Iris pigment epithelial cell (primary cell): ENCODE measurements around the gene TEAD1.
"Not testable (repeated sequence)": the region's sequence is repeated elsewhere in the genome, so short reads cannot be mapped to it uniquely, and the experiment has no call there.

ENCODE experiments used
- DNase-seq: peaks from one replicate; pipeline ENCODE4 v3.0.0-alpha.2; 2011; ENCODE audit warnings: low read depth

TEAD1 gene

DNA sequence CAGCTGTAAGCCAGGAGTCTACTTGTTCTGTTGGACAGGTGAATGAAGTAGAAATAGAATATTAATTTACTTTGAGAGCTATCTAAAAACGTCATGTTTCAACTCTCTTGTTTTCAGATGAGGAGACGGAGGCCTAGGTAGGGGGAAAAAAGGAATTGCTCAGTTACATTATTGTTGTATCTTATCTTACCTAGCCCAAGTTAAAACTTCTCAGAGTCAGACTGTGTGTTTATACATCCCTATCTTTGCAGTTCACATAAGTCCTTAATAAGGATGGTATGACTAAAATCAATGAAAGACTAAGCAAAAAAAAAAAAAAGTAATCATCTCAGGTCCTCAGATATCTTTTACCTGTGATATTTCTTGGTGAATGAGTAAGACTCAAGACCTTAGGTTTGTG lies 62.8 kb downstream of the TEAD1 start:
- no peak for DNase-seq

DNA sequence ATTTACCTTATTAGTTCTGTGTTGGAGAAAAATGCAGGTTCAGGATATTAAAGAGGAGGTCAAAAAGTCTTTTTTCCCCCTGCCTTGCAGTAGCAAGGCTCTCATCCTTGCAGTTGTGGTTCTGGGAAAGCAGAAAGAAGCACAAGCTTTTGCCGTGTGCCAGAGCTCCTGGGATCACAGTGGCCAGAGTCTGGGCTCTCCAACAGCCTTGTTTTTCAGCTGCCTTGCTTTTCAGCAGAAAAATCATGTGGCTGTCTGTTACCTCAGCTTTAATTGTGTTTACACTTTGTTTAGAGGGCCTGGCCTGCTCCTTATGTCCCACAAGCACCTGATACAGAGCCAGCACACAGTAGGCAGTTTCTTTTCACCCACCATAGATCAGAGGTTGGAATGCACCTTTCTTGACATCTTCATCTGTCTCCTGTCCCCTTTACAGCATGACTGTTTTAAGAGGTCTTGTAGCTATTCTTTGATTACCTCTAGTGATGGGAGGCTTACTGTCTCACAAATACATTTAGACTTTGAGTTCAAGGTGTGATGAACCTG lies 67.5 kb downstream of the TEAD1 start:
- no peak for DNase-seq

DNA sequence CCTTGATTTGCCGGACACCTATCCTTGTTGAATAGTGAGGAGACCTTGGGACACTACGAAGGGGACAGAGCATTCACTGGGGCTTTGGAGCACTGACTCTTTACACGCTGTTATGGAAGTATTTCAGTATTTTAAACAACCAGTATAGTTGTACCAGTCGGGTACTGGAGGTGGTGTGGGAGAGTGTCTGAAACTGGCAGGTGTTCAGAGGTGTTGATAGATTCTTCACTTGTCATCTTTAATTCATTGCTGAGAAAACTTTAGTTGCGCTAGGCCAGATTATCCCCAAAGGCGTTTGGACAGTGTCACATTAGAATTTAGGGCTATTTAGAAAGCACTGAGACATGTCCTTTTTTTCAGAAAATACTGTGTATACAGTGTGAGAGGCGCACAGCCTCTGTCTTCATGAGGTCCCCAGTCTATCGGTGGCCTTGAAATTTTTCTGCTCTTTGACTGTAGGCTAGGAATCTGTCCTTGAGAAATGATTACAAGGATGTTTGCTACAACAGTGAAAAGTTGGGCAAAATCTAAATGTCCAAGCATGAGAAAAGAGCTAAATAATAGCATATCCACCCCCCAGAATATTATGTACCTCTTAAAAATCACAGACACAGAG lies 69.7 kb downstream of the TEAD1 start:
- DNase-seq = no peak

- DNase-seq = no peak
These were observed 70.7 kb downstream of the TEAD1 start for GRCh38 chr11:12744826-12745502.

GRCh38 chr11:12745787-12746186 lies 71.6 kb downstream of the TEAD1 start:
- DNase-seq = no peak

GRCh38 chr11:12746593-12747097 lies 72.4 kb downstream of the TEAD1 start:
- peak; percentile 94 for DNase-seq

DNA sequence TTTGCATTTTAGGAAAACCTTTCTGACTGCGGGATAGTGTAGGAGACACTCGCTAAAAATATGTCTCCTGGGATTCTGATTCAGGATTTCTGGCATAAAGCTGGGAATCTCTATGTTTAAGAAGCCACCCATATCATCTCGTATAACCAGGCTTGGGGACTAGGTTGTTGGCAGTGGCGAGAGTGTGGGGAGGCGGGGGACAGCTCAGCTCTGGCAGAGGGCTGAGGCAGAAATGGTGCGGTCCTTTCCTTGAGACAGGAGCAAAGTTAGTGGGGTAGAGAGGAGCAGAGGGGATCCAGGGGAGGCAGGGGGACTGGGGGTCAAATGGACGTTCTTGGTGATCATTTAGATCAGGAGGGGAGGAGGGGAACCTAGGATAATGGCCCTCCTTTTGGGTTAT lies 74.3 kb downstream of the TEAD1 start:
- DNase-seq = no peak

DNA sequence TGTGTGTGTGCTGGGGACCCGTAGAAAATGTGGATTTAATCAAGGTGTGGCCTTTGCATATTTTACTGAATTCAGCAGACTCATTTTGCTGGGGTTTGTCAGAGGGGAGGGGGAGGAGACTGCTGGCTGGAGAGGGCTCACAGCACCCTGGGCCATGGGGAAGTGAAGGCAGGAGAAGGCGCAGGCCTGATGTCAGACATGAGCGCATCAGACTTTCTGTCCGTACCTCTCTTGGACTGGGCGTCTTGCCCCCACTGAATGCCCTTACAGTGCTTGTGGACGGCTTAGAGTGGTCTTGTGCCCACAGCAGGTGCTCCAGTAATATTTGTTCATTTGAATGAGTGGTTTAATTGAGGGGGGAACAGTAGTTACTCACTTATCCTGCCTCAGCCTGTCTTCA lies 75.2 kb downstream of the TEAD1 start:
- no peak for DNase-seq

GRCh38 chr11:12750181-12750580 lies 76.0 kb downstream of the TEAD1 start:
- DNase-seq = no peak

- DNase-seq = no peak
These were observed 78.8 kb downstream of the TEAD1 start for GRCh38 chr11:12752868-12753524.

DNA sequence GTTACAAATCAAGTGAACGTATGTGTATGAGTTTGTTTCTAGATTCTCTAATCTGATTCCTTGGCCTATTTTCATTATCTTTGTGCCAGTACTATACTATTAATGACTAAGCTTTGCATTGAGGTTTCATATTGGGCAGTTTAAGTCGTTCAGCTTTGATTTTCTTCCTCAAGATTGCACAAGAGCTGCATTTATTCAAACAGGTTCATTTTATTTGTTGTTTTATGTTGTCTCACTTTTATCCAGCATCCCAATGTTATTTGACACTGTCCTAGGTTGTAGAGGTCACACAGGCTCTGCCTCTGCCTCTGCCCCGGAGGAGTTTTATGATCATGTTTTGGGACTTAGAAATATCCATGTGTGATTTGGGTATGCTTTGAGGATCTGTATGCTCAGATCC lies 79.8 kb downstream of the TEAD1 start:
- no peak for DNase-seq

DNA sequence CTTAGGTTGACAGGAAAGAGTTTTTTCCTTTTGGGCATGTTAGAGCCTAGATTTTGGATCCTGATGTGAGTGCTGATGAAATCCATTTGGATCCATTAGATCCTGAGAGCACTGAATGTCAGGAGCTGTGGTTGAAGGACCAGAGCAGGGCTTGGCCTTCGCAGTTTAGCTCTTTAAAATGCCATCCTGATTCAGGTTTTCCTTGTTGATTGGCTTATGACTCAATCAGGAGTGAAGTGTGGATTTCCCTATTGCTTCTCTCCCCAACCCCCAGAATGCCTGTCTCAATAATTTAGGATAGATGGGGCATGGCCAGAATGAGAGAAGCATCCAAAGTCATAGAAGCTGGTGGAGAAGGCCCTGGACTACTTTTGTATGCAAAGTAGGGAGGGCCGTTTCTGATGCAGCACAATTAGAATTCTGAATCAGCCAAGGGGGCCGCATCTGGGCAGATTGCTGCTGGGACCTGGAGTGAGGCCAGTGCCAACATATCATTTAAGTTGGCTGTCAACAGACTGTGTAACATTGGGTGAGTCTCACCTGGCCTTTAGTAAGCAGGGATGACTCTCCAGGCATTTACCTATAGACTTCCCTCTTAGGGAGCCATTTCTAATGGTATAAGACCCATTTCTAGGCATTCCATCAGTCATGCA lies 80.5 kb downstream of the TEAD1 start:
- no peak for DNase-seq

DNA sequence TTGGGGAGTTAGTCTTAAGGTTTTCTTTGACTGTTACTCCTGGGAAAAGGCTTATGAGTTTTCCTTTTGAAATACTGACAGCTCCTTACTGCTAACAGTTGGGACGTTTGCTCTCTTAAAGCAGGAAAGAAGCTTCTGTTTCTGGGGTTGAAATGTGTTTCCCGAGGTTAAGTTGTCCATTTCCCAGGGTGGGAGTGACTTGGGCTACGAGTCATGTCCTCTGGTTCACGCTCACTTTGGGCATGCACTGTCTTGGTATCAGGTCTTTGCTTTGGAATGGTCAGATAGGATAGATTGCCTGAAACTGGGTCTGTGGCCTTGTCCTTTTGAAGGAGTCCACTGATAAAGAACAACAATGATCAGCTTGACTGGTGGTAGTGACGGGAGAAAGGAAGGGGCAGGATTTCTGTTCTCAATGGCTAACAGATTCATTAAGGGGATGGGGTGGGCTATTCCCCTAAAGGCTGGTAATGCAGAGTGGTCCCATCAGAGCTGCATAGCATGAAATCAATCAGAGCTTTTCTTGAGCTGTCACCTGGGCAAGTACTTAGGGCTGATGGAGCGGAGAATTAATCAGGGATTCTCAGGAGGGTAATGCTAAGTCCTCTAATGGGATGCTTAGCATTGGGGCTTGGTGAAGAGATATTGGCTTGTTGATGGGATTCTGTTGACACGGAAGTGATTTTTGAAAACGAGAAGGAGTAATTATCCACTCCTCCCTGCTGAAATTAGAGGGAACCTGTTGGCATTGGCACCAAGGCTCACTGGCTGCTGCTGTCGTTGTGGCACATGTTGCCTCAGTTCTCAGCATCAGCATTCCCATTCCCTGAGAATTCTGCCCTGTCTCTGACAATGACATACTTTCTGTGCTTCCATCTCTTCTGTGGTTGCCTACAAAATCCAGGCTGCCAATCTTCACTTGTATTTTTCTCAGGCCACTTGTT lies 81.6 kb downstream of the TEAD1 start:
- DNase-seq = no peak

DNA sequence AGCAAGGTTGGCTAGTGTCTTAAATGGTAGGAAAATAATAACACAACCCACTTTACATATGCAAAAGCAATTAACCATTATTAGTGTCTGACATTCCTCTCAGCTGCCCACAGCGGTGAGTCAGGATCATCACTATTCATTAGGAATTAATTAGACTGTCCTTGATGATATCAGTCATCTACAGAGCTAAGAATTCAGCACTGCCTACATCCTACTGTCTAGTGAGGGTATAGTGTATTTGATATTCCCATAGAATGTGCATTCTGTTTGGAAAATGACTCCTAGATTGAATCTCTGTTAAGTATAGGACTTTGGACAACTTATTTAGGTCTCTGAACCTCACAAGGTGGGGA lies 82.2 kb downstream of the TEAD1 start:
- DNase-seq = no peak

GRCh38 chr11:12756867-12757266 lies 82.6 kb downstream of the TEAD1 start:
- no peak for DNase-seq

- no peak for DNase-seq
These were observed 83.2 kb downstream of the TEAD1 start for GRCh38 chr11:12757416-12757815.

DNA sequence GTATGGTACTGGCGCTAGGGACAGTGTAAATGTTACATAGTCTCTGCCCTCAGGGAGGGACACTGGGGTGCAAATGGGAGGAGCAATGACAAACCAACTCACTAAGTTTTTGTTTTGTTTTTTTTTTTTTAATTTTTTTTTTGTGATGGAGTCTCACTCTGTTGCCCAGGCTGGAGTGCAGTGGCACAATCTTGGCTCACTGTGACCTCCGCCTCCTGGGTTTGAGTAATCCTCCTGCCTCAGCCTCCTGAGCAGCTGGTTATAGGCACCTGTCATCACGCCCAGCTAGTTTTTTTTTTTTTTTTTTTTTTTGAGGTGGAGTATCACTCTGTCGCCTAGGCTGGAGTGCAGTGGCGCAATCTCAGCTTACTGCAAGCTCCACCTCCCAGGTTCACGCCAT lies 83.9 kb downstream of the TEAD1 start:
- DNase-seq = not testable (repeated sequence)

- DNase-seq = peak; percentile 69
These were observed 86.8 kb downstream of the TEAD1 start for GRCh38 chr11:12761029-12761428.

DNA sequence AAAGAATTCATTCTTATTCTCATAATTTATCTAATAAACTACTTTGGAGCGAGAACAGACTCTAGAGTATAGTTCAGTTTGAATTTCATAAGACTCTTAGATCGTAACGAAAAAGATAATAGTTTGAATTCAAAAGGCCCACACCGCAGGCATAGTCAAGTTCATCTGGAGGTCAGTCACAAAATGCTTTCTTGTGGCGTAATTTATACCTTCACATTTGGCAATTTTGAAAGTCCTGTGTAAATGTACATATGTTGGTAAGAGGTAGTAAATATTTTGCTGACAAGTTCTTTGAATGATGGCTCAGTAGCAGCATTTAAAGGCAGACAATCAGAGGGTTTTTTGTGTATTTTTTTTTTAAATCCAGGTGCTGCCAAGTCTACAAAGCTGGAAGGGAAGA lies 88.1 kb downstream of the TEAD1 start:
- DNase-seq = peak; percentile 78

GRCh38 chr11:12762696-12763324 lies 88.6 kb downstream of the TEAD1 start:
- DNase-seq = no peak
